Hepatocyte (in vitro differentiated cells): ENCODE data around the gene MYLK3.

Experiments
- CTCF ChIP-seq: fragments of 200-600 bp; sonication (generic); IDR thresholded peaks from 2 replicates; pipeline ENCODE4 v1.5.1; 2016; ENCODE audit warnings: antibody characterized with exemption, mild to moderate bottlenecking; ENCODE audit not compliant: poor library complexity
- EZH2 ChIP-seq: fragments of 200-600 bp; sonication (generic); IDR thresholded peaks from 2 replicates; pipeline ENCODE4 v1.6.1; 2016; ENCODE audit warnings: antibody characterized with exemption, mild to moderate bottlenecking, borderline replicate concordance

- no peak for TF ChIP-seq CTCF
- no peak for TF ChIP-seq EZH2
These were observed 18.7 kb downstream of the MYLK3 start for GRCh38 chr16:46729326-46729995.
